Small intestine (tissue), 7 donors: ENCODE measurements around the gene C3. TPM values are rescaled to one million over a fixed set of nuclear protein-coding genes. Genes with fewer than 3 reads are reported as not detected.

Source experiments
- DNase-seq, 2 donors: peaks; one replicate each; pipeline versions ENCODE4 v3.0.0 to v3.0.0-alpha.2; 2013
- FAIRE-seq: peaks from 2 replicates; lab custom pipeline; 2012; peaks lifted over from hg19 to GRCh38; lab: Jason Lieb, UNC
- H3K27ac ChIP-seq, 3 donors: one replicate each; pipeline ENCODE4 v1.5.1; 2013; ENCODE audit warnings: low read length in 2 of 3, mild to moderate bottlenecking in 2 of 3, control low read depth in 1 of 3, inconsistent platforms in 1 of 3, low read depth in 1 of 3, moderate library complexity in 1 of 3
- H3K27me3 ChIP-seq, 3 donors: one replicate each; pipeline ENCODE4 v1.6.1; 2013; ENCODE audit warnings: low read length in 3 of 3, inconsistent platforms in 1 of 3; ENCODE audit not compliant: control insufficient read depth in 3 of 3, insufficient read depth in 3 of 3
- H3K36me3 ChIP-seq, 3 donors: one replicate each; pipeline ENCODE4 v1.6.1; 2013; ENCODE audit warnings: low read length in 3 of 3, inconsistent platforms in 1 of 3, low read depth in 1 of 3, mild to moderate bottlenecking in 1 of 3, moderate library complexity in 1 of 3; ENCODE audit not compliant: control insufficient read depth in 3 of 3, insufficient read depth in 2 of 3
- H3K4me1 ChIP-seq, 3 donors: one replicate each; pipeline ENCODE4 v1.6.1; 2013; ENCODE audit warnings: low read length in 2 of 3, inconsistent platforms in 1 of 3, low read depth in 1 of 3, mild to moderate bottlenecking in 1 of 3, moderate library complexity in 1 of 3; ENCODE audit not compliant: control insufficient read depth in 3 of 3, insufficient read depth in 2 of 3
- H3K4me3 ChIP-seq, 3 donors: one replicate each; pipeline ENCODE4 v1.5.1; 2013; ENCODE audit warnings: low read length in 3 of 3, control low read depth in 1 of 3, inconsistent platforms in 1 of 3, low read depth in 1 of 3, mild to moderate bottlenecking in 1 of 3, moderate library complexity in 1 of 3
- H3K9me3 ChIP-seq, 2 donors: one replicate each; pipeline ENCODE4 v1.6.1; 2013; ENCODE audit warnings: low read depth in 1 of 2, low read length in 1 of 2; ENCODE audit not compliant: control insufficient read depth in 2 of 2, insufficient read depth in 1 of 2
- WGBS, 3 donors: extraction: QIAGEN DNeasy Blood & Tissue Kit; methylation state at CpG; one replicate each; pipeline ENCODE4 v1.1.7; 2013; 5-methylcytosine and 5-hydroxymethylcytosine counted together
- polyA plus RNA-seq, 4 donors: library from polyadenylated mRNA; stranded (reverse) in 3 of 4; unstranded in 1 of 4; fragments of 200-250 nt in 3 of 4; fragments of 120-200 nt in 1 of 4; gene quantifications; one replicate each; pipeline versions ENCODE4 v1.2.1 to v1.2.3, GENCODE V29; 2013
- donor health status: healthy with polysubstance abuse.
- donor health status: control.
- donor health status: control.
- donor health status: Bipolar disorder and iron deficiency.
- donor health status: healthy.

C3 gene
- polyA plus RNA-seq, 4 donors: 9.5 to 552 (median 63.2) TPM

- WGBS, 3 donors: 65 to 79% (median 75%) methylated on average over 10 of the region's 10 CpGs
Observed at GRCh38 chr19:6717036-6717435, 3.4 kb downstream of the C3 start.

GRCh38 chr19:6716610-6716970 is 3.9 kb downstream of the C3 start:
- peaks cover 0 to 8% (median 0%) of the 10 kb centered on the region in 3 donors for H3K27me3 ChIP-seq
- DNase-seq: no peak
- peaks cover 0 to 4% (median 0%) of the 10 kb centered on the region in 3 donors for H3K36me3 ChIP-seq
- no peak overlapping the region for H3K27ac ChIP-seq
- H3K9me3 ChIP-seq: peaks cover 0 to 4% of the 10 kb centered on the region in 2 donors
- FAIRE-seq: no peak
- WGBS, 3 donors: 65 to 81% (median 68%) methylated on average over 6 of the region's 6 CpGs
- no peak overlapping the region for H3K4me3 ChIP-seq
- H3K4me1 ChIP-seq: peaks cover 0 to 7% (median 0%) of the 10 kb centered on the region in 3 donors

More at GRCh38 chr19:6717036-6717435, 3.4 kb downstream of the C3 start:
- Histone ChIP-seq H3K27me3 (peaks cover 0 to 3% (median 0%) of the 10 kb centered on the region in 3 donors), H3K4me3 (no peak overlapping the region), H3K4me1 (peaks cover 0 to 7% (median 0%) of the 10 kb centered on the region in 3 donors), H3K9me3 (peaks cover 0 to 4% of the 10 kb centered on the region in 2 donors), H3K27ac (no peak overlapping the region), H3K36me3 (peaks cover 0 to 4% (median 0%) of the 10 kb centered on the region in 3 donors)
- no peak for DNase-seq
- no peak for FAIRE-seq

GRCh38 chr19:6714749-6715555 is 5.5 kb downstream of the C3 start:
- WGBS, 3 donors: 91 to 94% (median 93%) methylated on average over 11 of the region's 11 CpGs
- Histone ChIP-seq H3K4me3 (no peak overlapping the region), H3K9me3 (peaks cover 0 to 4% of the 10 kb centered on the region in 2 donors), H3K4me1 (no peaks in the 10 kb centered on the region), H3K27me3 (peaks cover 0 to 17% (median 2%) of the 10 kb centered on the region in 3 donors), H3K27ac (no peak overlapping the region), H3K36me3 (peaks cover 0 to 4% (median 0%) of the 10 kb centered on the region in 3 donors)
- FAIRE-seq (no peak), DNase-seq (no peak)

- 68 to 71% (median 69%) methylated on average over 24 of the region's 24 CpGs for WGBS, 3 donors
- no peak overlapping the region for H3K4me3 ChIP-seq
- peaks cover 0 to 22% (median 2%) of the 10 kb centered on the region in 3 donors for H3K27me3 ChIP-seq
- DNase-seq (no peak), FAIRE-seq (no peak)
- no peak overlapping the region for H3K27ac ChIP-seq
- peaks cover 0 to 4% (median 0%) of the 10 kb centered on the region in 3 donors for H3K36me3 ChIP-seq
- no peaks in the 10 kb centered on the region for H3K4me1 ChIP-seq
- peaks cover 0 to 4% of the 10 kb centered on the region in 2 donors for H3K9me3 ChIP-seq
Observed at GRCh38 chr19:6713773-6714692, 6.4 kb downstream of the C3 start.

- no peak for FAIRE-seq
Observed at GRCh38 chr19:6712692-6713670, 7.5 kb downstream of the C3 start.

GRCh38 chr19:6712231-6712630 is 8.2 kb downstream of the C3 start:
- H3K4me3 ChIP-seq: no peak overlapping the region
- no peak for FAIRE-seq
- H3K4me1 ChIP-seq: no peaks in the 10 kb centered on the region
- peaks cover 0 to 4% of the 10 kb centered on the region in 2 donors for H3K9me3 ChIP-seq
- H3K27ac ChIP-seq: no peak overlapping the region
- H3K27me3 ChIP-seq: peaks cover 0 to 28% (median 2%) of the 10 kb centered on the region in 3 donors
- 84 to 90% (median 87%) methylated on average over 16 of the region's 16 CpGs for WGBS, 3 donors
- peaks cover 0 to 2% (median 0%) of the 10 kb centered on the region in 3 donors for H3K36me3 ChIP-seq
- DNase-seq: no peak

More at GRCh38 chr19:6712692-6713670, 7.5 kb downstream of the C3 start:
- H3K4me1 ChIP-seq: no peaks in the 10 kb centered on the region
- no peak overlapping the region for H3K4me3 ChIP-seq
- no peak overlapping the region for H3K27ac ChIP-seq
- 88 to 92% (median 89%) methylated on average over 19 to 20 of the region's 20 CpGs for WGBS, 3 donors
- H3K36me3 ChIP-seq: peaks cover 0 to 2% (median 0%) of the 10 kb centered on the region in 3 donors
- DNase-seq: no peak
- peaks cover 0 to 4% of the 10 kb centered on the region in 2 donors for H3K9me3 ChIP-seq
- peaks cover 0 to 28% (median 2%) of the 10 kb centered on the region in 3 donors for H3K27me3 ChIP-seq

- Histone ChIP-seq H3K27me3 (peaks cover 0 to 28% (median 2%) of the 10 kb centered on the region in 3 donors), H3K4me1 (no peaks in the 10 kb centered on the region), H3K9me3 (peaks cover 0 to 4% of the 10 kb centered on the region in 2 donors), H3K4me3 (no peak overlapping the region), H3K36me3 (no peaks in the 10 kb centered on the region), H3K27ac (no peak overlapping the region)
- 71 to 80% (median 74%) methylated on average over 10 of the region's 10 CpGs for WGBS, 3 donors
- no peak for DNase-seq
- FAIRE-seq: no peak
Observed at GRCh38 chr19:6711605-6712004, 8.8 kb downstream of the C3 start.
